HUES64 (cell line): ENCODE results near the gene NCOA1.

Experiments
- H3K27ac ChIP-seq: 2 replicates; pipeline ENCODE4 v1.7.0; 2013; ENCODE audit warnings: low read depth, low read length, inconsistent platforms
- H3K27me3 ChIP-seq: 2 replicates; pipeline ENCODE4 v1.6.1; 2013; ENCODE audit warnings: mild to moderate bottlenecking, low read length; ENCODE audit not compliant: insufficient read depth
- H3K36me3 ChIP-seq: 2 replicates; pipeline ENCODE4 v1.6.1; 2013; ENCODE audit warnings: mild to moderate bottlenecking, low read length; ENCODE audit not compliant: insufficient read depth
- H3K4me1 ChIP-seq: 2 replicates; pipeline ENCODE4 v1.6.1; 2013; ENCODE audit warnings: mild to moderate bottlenecking, low read length, moderate library complexity; ENCODE audit not compliant: insufficient read depth
- H3K4me3 ChIP-seq: 2 replicates; pipeline ENCODE4 v1.5.1; 2013; ENCODE audit warnings: mild to moderate bottlenecking, low read length, moderate library complexity
- H3K9ac ChIP-seq: 2 replicates; pipeline ENCODE4 v1.6.1; 2013; ENCODE audit warnings: mild to moderate bottlenecking, low read depth, low read length
- H3K9me3 ChIP-seq: 2 replicates; pipeline ENCODE4 v1.6.1; 2013; ENCODE audit warnings: low read depth, low read length; ENCODE audit not compliant: insufficient read depth
- WGBS: fragments of 150-250, 120-280 bp; methylation state at CpG from one replicate; pipeline ENCODE4 v1.1.7; 2013; ENCODE audit warnings: missing lambda C conversion rate; 5-methylcytosine and 5-hydroxymethylcytosine counted together

NCOA1 gene

GRCh38 chr2:24638568-24638967, 147.5 kb downstream of the NCOA1 start:
- Histone ChIP-seq H3K4me1 (no peaks in the 10 kb centered on the region), H3K27ac (no peak overlapping the region), H3K9ac (no peak overlapping the region), H3K9me3 (no peaks in the 10 kb centered on the region), H3K4me3 (no peak overlapping the region), H3K27me3 (no peaks in the 10 kb centered on the region), H3K36me3 (no peaks in the 10 kb centered on the region)
- 100% methylated on average over 1 of the region's 1 CpG for WGBS

GRCh38 chr2:24642351-24642750, 151.3 kb downstream of the NCOA1 start:
- 94% methylated on average over 1 of the region's 1 CpG for WGBS
- Histone ChIP-seq H3K4me1 (no peaks in the 10 kb centered on the region), H3K4me3 (no peak overlapping the region), H3K9ac (no peak overlapping the region), H3K9me3 (no peaks in the 10 kb centered on the region), H3K27me3 (no peaks in the 10 kb centered on the region), H3K27ac (no peak overlapping the region), H3K36me3 (no peaks in the 10 kb centered on the region)

- Histone ChIP-seq H3K27me3 (no peaks in the 10 kb centered on the region), H3K4me1 (no peaks in the 10 kb centered on the region), H3K36me3 (no peaks in the 10 kb centered on the region), H3K9me3 (no peaks in the 10 kb centered on the region), H3K27ac (no peak overlapping the region), H3K9ac (no peak overlapping the region), H3K4me3 (no peak overlapping the region)
- 92% methylated on average over 1 of the region's 1 CpG for WGBS
Measured at GRCh38 chr2:24643051-24643450, 152.0 kb downstream of the NCOA1 start.

- Histone ChIP-seq H3K4me1 (no peaks in the 10 kb centered on the region), H3K4me3 (no peak overlapping the region)
Measured at GRCh38 chr2:24644032-24644431, 153.0 kb downstream of the NCOA1 start.

GRCh38 chr2:24650997-24651642, 160.1 kb downstream of the NCOA1 start:
- Histone ChIP-seq H3K27ac (no peak overlapping the region), H3K9me3 (no peaks in the 10 kb centered on the region), H3K36me3 (no peaks in the 10 kb centered on the region), H3K27me3 (no peaks in the 10 kb centered on the region), H3K9ac (no peak overlapping the region), H3K4me1 (peaks cover 16% of the 10 kb centered on the region), H3K4me3 (no peak overlapping the region)

More at GRCh38 chr2:24644032-24644431, 153.0 kb downstream of the NCOA1 start:
- Histone ChIP-seq H3K27me3 (no peaks in the 10 kb centered on the region), H3K9ac (no peak overlapping the region), H3K9me3 (no peaks in the 10 kb centered on the region), H3K27ac (no peak overlapping the region), H3K36me3 (no peaks in the 10 kb centered on the region)
- WGBS, result 100% methylated on average over 1 of the region's 2 CpGs

GRCh38 chr2:24651643-24652003, 160.6 kb downstream of the NCOA1 start:
- no peak overlapping the region for H3K9ac ChIP-seq
- no peak overlapping the region for H3K27ac ChIP-seq
- H3K4me3 ChIP-seq, result no peak overlapping the region
- no peaks in the 10 kb centered on the region for H3K27me3 ChIP-seq
- no peaks in the 10 kb centered on the region for H3K36me3 ChIP-seq
- H3K9me3 ChIP-seq, result no peaks in the 10 kb centered on the region
- peaks cover 16% of the 10 kb centered on the region for H3K4me1 ChIP-seq

- Histone ChIP-seq H3K9ac (no peak overlapping the region), H3K4me3 (no peak overlapping the region), H3K27me3 (no peaks in the 10 kb centered on the region), H3K4me1 (peaks cover 16% of the 10 kb centered on the region), H3K36me3 (no peaks in the 10 kb centered on the region), H3K27ac (no peak overlapping the region), H3K9me3 (no peaks in the 10 kb centered on the region)
- 85% methylated on average over 1 of the region's 3 CpGs for WGBS
Measured at GRCh38 chr2:24652265-24653182, 161.5 kb downstream of the NCOA1 start.

- no peaks in the 10 kb centered on the region for H3K27me3 ChIP-seq
- H3K9ac ChIP-seq, result no peak overlapping the region
- H3K36me3 ChIP-seq, result no peaks in the 10 kb centered on the region
- H3K9me3 ChIP-seq, result no peaks in the 10 kb centered on the region
- 80% methylated on average over 1 of the region's 2 CpGs for WGBS
- H3K4me1 ChIP-seq, result peaks cover 12% of the 10 kb centered on the region
- H3K4me3 ChIP-seq, result no peak overlapping the region
- no peak overlapping the region for H3K27ac ChIP-seq
Measured at GRCh38 chr2:24657818-24658217, 166.8 kb downstream of the NCOA1 start.

- H3K4me1 ChIP-seq, result peaks cover 6% of the 10 kb centered on the region
- H3K27me3 ChIP-seq, result no peaks in the 10 kb centered on the region
- H3K9me3 ChIP-seq, result no peaks in the 10 kb centered on the region
- no peak overlapping the region for H3K4me3 ChIP-seq
- 94% methylated on average over 4 of the region's 4 CpGs for WGBS
- no peak overlapping the region for H3K27ac ChIP-seq
- no peak overlapping the region for H3K9ac ChIP-seq
- H3K36me3 ChIP-seq, result no peaks in the 10 kb centered on the region
Measured at GRCh38 chr2:24658531-24659202, 167.6 kb downstream of the NCOA1 start.

GRCh38 chr2:24659862-24660261, 168.8 kb downstream of the NCOA1 start:
- Histone ChIP-seq H3K27ac (no peak overlapping the region; the same call in 1 of the 2 replicates), H3K9ac (no peak overlapping the region), H3K4me3 (no peak overlapping the region), H3K27me3 (no peaks in the 10 kb centered on the region), H3K9me3 (no peaks in the 10 kb centered on the region), H3K4me1 (no peaks in the 10 kb centered on the region), H3K36me3 (no peaks in the 10 kb centered on the region)
- WGBS, result 93% methylated on average over 1 of the region's 1 CpG

- Histone ChIP-seq H3K27me3 (no peaks in the 10 kb centered on the region), H3K9ac (no peak overlapping the region), H3K9me3 (no peaks in the 10 kb centered on the region), H3K4me1 (no peaks in the 10 kb centered on the region), H3K36me3 (no peaks in the 10 kb centered on the region), H3K27ac (no peak overlapping the region), H3K4me3 (no peak overlapping the region)
- 100% methylated on average over 1 of the region's 1 CpG for WGBS
Measured at GRCh38 chr2:24667542-24667941, 176.5 kb downstream of the NCOA1 start.
